Activated T-cell treated with anti-CD3 and anti-CD28 coated beads, Interleukin-2, amount 50 U/mL, for 48 hours (primary cell): Measurements from ENCODE around the gene ENTR1.

Experiments used
- DNase-seq, 2 experiments: peaks; one replicate each; pipeline ENCODE4 v3.0.0-alpha.2; 2020

ENTR1 gene

GRCh38 chr9:136438548-136439480 is 28.4 kb upstream of the ENTR1 start:
- peak; percentile 76 to 80 for DNase-seq

GRCh38 chr9:136437839-136438547 is 27.6 kb upstream of the ENTR1 start:
- DNase-seq: peak in 1 of 2 experiments; percentile 29

DNA sequence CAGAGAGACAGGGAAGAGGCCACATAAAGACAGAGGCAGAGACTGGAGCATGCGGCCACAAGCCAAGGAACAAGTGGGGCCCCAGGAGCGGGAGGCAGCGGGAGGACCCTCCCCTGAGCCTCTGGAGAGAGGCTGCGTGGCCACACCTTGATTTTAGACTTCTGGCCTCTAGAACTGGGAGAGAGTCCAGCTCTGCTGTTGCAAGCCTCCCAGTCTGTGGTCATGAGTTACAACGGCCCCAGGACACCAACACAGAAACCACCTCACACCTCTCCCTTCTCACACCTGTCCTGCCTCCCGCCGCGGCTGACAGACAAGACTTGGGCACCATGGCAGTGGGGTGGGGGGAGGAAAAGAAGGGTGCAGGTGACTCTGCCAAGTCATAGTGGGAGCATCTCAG is 27.0 kb upstream of the ENTR1 start:
- DNase-seq: no peak

DNA sequence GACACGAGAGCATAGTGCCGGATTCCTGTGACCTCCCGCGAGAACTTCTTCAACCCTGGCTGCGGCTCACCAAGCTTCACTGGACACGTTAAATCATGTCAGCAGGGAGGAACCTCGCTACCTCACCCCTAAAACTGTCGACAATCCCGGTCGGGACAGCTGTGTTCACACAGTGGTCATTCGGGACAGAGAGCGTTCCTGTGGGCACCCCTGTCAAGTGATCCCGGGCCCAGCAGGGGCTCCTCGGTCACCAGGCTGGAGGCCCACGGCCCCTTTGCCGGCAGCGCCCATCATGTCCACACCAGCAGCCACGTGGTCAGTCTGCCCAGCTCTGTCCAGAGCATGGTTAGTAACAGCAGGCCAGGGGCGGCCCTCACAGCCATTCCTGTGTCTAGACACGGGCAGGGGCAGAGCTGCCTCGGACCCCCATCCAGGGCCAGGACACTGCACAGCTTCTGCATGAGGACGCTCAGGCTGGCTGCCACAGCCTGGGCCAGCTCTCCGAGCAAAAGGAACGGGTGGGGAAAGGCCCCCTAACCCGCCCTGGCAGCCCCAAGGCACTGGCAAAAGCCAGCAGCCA is 25.7 kb upstream of the ENTR1 start:
- no peak for DNase-seq

DNA sequence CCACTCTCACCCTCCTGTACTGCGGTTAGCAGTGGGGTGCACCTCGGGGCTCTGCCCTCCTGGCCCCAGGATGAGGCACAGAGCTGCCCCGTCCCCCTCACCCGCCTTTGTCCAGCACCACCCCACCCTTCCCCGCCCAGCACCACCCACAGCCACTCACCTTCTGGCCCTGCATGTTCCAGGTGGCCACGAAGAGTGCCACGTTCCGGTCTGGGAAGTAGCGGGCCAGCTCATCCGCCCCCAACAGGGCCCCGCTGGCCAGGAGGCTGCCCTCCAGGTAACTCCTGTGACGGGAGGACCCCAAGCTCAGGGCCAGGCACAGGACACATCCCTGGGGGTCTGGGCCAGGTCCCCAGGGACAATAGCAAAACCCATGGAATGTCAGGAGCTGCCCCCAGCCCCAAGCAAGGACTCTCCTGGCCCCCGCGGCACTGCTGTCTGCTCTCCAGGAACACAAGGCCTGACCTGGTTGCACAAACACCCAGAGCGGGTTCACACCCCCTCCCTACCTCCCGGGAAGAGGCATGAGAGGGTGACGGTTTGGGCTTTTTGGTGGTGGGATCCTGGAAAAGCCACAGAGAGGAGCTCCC is 24.3 kb upstream of the ENTR1 start:
- no peak for DNase-seq

DNA sequence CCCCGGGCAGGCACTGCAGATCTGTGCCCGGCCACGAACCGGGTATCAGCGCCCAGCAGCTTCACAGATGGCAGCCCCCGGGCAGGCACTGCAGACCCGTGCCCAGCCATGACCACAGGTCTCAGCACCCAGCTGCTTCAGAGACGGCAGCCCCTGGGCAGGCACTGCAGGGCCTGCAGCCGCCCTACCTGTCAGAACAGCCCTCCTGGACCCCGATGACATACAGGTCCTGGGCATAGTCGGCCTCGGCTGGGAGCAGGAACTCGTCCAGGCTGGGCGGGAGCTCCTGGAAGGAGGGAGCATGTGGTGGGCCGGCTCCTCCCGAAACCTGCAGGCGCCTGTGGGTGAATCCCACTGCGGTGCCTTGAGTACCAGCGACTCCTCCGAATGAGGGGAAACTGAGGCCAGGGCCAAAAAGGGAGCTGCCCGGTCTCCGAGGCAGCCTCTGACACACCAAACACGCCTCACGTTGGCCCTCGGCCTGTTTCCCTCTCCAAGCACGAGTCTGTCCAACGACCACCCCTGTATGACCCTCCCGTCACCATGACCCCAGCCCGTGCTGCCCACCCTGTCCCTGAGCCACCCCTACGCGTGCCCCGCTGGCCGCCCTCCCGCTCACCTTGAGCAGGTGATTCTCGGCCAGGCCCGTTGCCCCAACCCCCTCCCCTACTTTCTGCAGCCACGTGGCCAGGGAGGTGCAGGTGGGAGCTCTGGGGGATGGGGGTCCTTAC is 23.6 kb upstream of the ENTR1 start:
- no peak for DNase-seq

GRCh38 chr9:136433043-136433715 is 22.8 kb upstream of the ENTR1 start:
- DNase-seq: no peak

- no peak for DNase-seq
Measured at GRCh38 chr9:136432591-136432990, 22.2 kb upstream of the ENTR1 start.

DNA sequence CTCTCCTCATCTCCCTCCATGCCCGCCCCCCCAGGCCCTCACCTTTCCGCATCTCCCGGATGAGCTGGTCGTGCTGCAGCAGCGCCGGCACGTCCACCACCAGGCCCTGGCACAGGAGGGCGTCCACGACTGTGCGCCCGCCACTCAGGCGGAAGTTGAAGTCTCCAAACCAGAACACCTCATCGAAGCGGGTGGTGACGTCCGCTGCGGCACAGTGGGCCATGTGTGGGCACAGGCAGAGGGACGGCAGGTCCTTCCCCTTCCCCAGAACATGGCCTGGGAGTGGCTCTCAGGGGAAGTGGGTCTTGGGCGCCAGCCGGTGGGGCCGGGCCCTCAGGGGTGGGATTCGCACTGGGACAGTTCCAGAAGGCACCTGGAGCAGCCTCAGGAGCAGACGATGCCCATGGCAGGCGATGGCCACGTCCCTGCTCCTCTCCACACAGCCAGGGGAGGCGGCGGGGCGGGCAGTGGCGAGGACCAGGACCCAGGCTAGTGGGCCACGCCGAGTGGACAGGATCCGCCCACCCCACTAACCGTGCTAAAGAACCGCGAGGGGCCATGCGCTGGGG is 21.5 kb upstream of the ENTR1 start:
- no peak for DNase-seq

- DNase-seq: no peak
Measured at GRCh38 chr9:136430588-136431234, 20.3 kb upstream of the ENTR1 start.

DNA sequence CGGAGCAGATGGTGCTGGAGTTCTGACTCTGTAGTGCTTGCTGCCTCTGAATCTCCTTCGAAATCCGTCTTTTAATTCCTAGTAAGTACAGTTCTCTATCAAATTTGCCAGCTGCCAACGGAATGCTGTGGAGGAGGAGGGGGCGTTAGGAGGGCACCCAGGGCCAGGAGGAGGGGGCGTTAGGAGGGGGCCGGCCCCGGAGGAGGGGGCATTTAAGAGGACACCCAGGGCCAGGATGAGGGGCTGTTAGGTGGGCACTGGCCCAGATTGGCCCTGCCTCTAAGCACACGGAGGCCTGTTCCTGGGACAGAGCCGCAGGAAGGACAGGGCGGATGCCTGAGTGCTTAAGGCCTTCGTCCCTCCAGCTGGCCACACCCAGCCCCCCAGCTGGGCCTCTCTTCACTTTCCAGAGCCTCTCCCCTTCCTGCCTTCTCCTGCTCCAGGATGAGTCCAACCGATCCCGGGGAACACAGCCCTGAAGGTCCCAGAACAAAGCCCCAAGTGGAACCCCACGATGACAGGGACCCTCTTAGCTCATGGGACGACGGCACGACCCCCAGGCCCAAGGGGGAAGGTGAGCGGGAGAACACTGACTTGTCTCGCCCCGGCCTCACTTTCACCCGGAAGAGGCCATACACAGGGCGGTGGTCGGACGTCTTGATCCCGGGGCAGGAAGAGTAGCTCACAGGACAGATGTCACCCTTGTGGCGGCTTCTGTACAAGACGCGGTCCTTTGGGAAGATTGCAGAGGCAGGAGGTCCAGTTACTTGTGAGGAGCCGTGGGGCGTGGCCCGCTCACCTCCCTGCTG is 19.5 kb upstream of the ENTR1 start:
- no peak for DNase-seq

DNA sequence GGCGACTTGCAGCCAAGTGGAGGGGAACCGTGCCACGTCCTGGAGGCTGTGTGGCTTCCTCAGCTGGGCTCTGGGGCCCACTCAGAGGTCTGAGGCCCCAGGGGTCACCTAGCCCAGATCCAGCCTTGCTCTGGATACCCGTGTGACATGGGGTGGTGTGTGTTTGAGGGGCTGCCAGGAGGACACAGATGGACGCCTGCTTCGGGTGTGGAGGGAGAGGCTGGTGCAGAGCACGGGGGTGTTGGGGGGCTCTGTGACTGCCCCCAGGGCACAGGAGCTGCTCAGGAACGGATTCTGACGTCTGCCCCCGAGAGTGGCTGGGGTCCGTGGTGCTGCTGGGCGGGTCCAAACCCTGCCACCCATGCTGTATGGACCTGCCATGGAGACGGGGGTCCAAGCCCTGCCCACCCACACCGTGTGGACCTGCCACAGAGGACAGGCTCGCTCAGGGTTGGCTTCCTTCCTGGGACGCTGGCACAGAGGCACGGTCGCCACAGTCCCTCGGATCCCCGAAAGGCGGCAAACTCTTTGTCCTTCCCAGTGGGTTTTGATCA is 18.7 kb upstream of the ENTR1 start:
- no peak for DNase-seq

DNA sequence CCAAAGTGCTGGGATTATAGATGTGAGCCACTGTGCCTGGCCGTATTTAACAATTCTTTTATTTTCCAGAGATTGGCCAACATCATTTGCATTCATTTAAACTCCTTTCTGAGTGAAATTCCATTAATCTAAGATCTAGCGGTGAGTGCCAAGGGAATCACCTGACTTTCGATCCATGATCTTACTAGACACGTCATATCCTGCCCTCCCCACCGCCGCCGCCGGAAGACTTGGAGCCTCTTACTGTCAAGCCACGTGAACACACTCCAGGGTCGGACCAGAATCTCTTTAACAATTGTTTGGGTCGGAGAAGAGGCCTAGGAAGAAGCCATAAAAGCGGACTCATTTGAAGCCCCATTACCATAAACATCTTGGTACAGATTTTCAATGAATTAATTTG is 16.4 kb upstream of the ENTR1 start:
- DNase-seq: no peak

DNA sequence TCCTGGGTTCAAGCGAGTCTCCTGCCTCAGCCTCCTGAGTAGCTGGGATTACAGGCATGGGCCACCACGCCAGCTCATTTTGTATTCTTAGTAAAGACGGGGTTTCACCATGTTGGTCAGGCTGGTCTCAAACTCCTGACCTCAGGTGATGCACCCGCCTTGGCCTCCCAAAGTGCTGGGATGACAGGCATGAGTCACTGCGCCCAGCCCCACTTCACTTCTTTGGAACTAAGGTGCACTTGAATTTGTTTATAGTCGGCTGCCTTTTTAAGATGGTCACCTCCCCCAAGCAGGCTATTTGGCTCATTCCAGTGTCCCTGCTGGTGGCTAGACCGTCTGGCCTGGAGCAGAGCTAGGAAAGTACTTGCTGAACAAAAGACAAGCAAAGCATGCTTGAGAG is 15.0 kb upstream of the ENTR1 start:
- DNase-seq: peak in 1 of 2 experiments; percentile 54

- DNase-seq: no peak
Measured at GRCh38 chr9:136424750-136425362, 14.4 kb upstream of the ENTR1 start.

DNA sequence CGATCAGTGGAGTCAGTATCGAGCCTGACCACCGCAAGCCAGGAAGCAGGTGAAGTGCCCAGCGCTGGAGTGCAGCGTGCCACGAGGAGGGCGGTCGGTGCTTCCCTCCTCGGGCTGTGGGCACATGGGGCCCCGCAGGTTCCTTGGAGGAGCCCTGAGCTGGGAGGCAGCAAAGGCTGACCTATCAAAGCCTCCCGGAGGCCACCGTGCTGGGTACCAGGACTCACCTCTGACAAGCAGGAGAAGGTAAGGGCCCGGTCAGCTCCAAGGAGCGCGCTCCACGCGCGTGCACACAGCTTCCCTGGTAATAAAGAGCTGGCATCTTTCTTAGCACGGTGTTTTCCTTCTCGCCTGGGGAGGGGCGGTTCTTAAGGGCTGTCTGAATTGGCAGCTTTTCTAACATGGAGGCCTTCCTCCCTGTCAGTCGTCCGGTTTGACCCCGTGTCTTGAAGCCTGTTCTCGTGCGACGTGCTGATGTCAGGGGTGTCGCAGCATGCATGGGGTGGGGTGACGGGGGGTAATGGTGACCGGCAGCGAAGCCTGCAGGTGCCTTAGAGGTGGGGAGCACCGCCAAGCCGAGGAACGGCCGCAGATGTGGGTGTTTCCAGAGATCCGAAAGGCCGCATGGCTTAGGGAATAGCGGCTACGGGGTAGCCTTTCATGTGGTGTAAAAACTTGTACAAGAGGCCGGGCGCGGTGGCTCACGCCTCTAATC is 13.2 kb upstream of the ENTR1 start:
- no peak for DNase-seq

DNA sequence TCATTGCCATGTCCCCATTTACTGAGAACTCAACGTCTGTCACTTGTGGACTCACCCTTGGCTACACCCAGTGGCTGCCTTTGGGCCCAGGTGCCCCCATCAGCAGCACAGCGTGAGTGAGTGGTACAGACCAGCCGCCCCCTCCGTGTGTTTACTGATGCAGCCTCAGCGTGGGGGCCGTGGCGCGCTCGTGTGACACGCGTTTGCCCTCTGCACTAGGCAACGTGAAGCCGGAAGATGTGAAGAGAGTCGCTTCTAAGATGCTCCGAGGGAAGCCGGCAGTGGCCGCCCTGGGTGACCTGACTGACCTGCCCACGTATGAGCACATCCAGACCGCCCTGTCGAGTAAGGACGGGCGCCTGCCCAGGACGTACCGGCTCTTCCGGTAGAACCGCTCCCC is 12.5 kb upstream of the ENTR1 start:
- DNase-seq: no peak

DNA sequence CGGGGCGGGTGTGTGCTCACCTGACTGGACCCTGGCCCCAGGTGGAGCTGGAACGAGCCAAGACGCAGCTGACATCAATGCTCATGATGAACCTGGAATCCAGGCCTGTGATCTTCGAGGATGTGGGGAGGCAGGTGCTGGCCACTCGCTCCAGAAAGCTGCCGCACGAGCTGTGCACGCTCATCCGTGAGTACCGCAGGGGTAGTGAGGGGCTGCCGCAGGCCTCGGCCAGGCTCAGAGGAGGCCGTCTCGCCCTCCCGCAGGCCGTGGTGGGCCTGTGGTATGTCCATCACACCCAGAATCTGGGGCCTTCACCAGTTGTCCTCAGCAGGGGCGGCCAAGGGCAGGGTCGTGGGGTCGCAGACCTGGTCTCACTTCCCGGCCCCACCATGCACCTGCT is 11.4 kb upstream of the ENTR1 start:
- DNase-seq: no peak

GRCh38 chr9:136419092-136419420 is 8.6 kb upstream of the ENTR1 start:
- DNase-seq: no peak
